ENCODE data around the gene SLC35F6. TPM values are rescaled to one million over a fixed set of nuclear protein-coding genes. Genes with fewer than 3 reads are reported as not detected.
"Not testable (repeated sequence)": the region's sequence is repeated elsewhere in the genome, so short reads cannot be mapped to it uniquely, and the experiment has no call there.

Gene SLC35F6
- total RNA-seq, 1 donor from 2014 or later = 14.2 TPM

- intact Hi-C loops (cut with micrococcal nuclease) = no loop called here
- H3K27ac Mint-ChIP-seq = no peak overlapping the region
These were observed 20.2 kb upstream of the SLC35F6 start for GRCh38 chr2:26743852-26744251.

GRCh38 chr2:26744953-26745352 lies 19.1 kb upstream of the SLC35F6 start:
- CTCF ChIA-PET = interaction anchor here (1.3 to 3.6 kb wide), 3 partner anchors 11 to 138 kb away, joined by 3 to 27 read pairs (median 4); no protein-coding TSS in a partner anchor
- Mint-ChIP-seq H3K36me3 (ENCODE audit: low read depth) (no peaks in the 10 kb centered on the region), H3K9me3 (no peaks in the 10 kb centered on the region), H3K4me3 (no peak overlapping the region), H3K27ac (no peak overlapping the region), H3K4me1 (peaks cover 8% of the 10 kb centered on the region), H3K27me3 (peaks cover 2% of the 10 kb centered on the region)
- ATAC-seq (ENCODE audit: low read depth) (no peak), DNase-seq (no peak)
- intact Hi-C loops (cut with micrococcal nuclease) = no loop called here
- TF ChIP-seq CTCF (IDR thresholded peaks at IDR 0.05) = no peak
- POLR2A ChIA-PET = no interaction called here

More at GRCh38 chr2:26743852-26744251, 20.2 kb upstream of the SLC35F6 start:
- no peak for TF ChIP-seq CTCF (IDR thresholded peaks at IDR 0.05)
- Mint-ChIP-seq H3K36me3 (ENCODE audit: low read depth) (no peaks in the 10 kb centered on the region), H3K27me3 (peaks cover 2% of the 10 kb centered on the region), H3K4me3 (no peak overlapping the region), H3K9me3 (no peaks in the 10 kb centered on the region), H3K4me1 (peaks cover 5% of the 10 kb centered on the region)
- no peak for ATAC-seq (ENCODE audit: low read depth)
- no peak for DNase-seq
- ChIA-PET CTCF (interaction anchor here (1.5 to 3.6 kb wide), 2 partner anchors 10 to 137 kb away, joined by 4 to 27 read pairs; no protein-coding TSS in a partner anchor), POLR2A (no interaction called here)

GRCh38 chr2:26745609-26746327 lies 18.3 kb upstream of the SLC35F6 start:
- ATAC-seq (ENCODE audit: low read depth) (peak; percentile 70), DNase-seq (peak; percentile 54)
- ChIA-PET POLR2A (no interaction called here), CTCF (interaction anchor here (1.1 to 3.6 kb wide), 4 partner anchors 20 to 168 kb away, joined by 3 to 27 read pairs (median 4); no protein-coding TSS in a partner anchor)
- peak; percentile 44 for TF ChIP-seq CTCF (IDR thresholded peaks at IDR 0.05)
- Mint-ChIP-seq H3K4me1 (peaks cover 13% of the 10 kb centered on the region), H3K4me3 (no peak overlapping the region), H3K9me3 (no peaks in the 10 kb centered on the region), H3K36me3 (ENCODE audit: low read depth) (no peaks in the 10 kb centered on the region), H3K27ac (no peak overlapping the region), H3K27me3 (peaks cover under 1% of the 10 kb centered on the region)
- intact Hi-C loops (cut with micrococcal nuclease) = no loop called here

- CTCF ChIA-PET = interaction anchor here (1.3 kb wide), 1 partner anchor 141 kb away, joined by 4 read pairs; no protein-coding TSS in a partner anchor
- intact Hi-C loops (cut with micrococcal nuclease) = no loop called here
- H3K27ac Mint-ChIP-seq = no peak overlapping the region
- no peaks in the 10 kb centered on the region for H3K27me3 Mint-ChIP-seq
- ATAC-seq (ENCODE audit: low read depth) (no peak), DNase-seq (no peak)
- no peaks in the 10 kb centered on the region for H3K9me3 Mint-ChIP-seq
- POLR2A ChIA-PET = interaction anchor here (0.6 to 0.7 kb wide), 2 partner anchors 175 to 1667 kb away, joined by 3 to 4 read pairs; no protein-coding TSS in a partner anchor
- no peak for TF ChIP-seq CTCF (IDR thresholded peaks at IDR 0.05)
- no peaks in the 10 kb centered on the region for H3K36me3 Mint-ChIP-seq (ENCODE audit: low read depth)
- no peak overlapping the region for H3K4me3 Mint-ChIP-seq
- H3K4me1 Mint-ChIP-seq = peaks cover 9% of the 10 kb centered on the region
These were observed 17.1 kb upstream of the SLC35F6 start for GRCh38 chr2:26746934-26747333.

- POLR2A ChIA-PET = interaction anchor here (0.7 kb wide), 1 partner anchor 344 kb away, joined by 8 read pairs; no protein-coding TSS in a partner anchor
- peaks cover 12% of the 10 kb centered on the region for H3K4me1 Mint-ChIP-seq
- H3K36me3 Mint-ChIP-seq (ENCODE audit: low read depth); intact Hi-C loops (cut with micrococcal nuclease); DNase-seq; H3K27ac Mint-ChIP-seq; ATAC-seq (ENCODE audit: low read depth); H3K27me3 Mint-ChIP-seq; H3K9me3 Mint-ChIP-seq; CTCF ChIA-PET: not testable (repeated sequence)
- H3K4me3 Mint-ChIP-seq = peak overlapping the region; percentile 53
These were observed 14.2 kb upstream of the SLC35F6 start for GRCh38 chr2:26749787-26750420.

- POLR2A ChIA-PET; H3K4me3 Mint-ChIP-seq; CTCF ChIA-PET; H3K9me3 Mint-ChIP-seq; H3K27me3 Mint-ChIP-seq; ATAC-seq (ENCODE audit: low read depth); intact Hi-C loops (cut with micrococcal nuclease); H3K27ac Mint-ChIP-seq; H3K36me3 Mint-ChIP-seq (ENCODE audit: low read depth); DNase-seq: not testable (repeated sequence)
- peaks cover 16% of the 10 kb centered on the region for H3K4me1 Mint-ChIP-seq
These were observed 13.6 kb upstream of the SLC35F6 start for GRCh38 chr2:26750467-26750866.
